MM.1S (cell line): Measurements from ENCODE around the gene CYB5R3.

ENCODE experiments used
- CTCF ChIP-seq: fragments of 300-600 bp; sonication (generic); IDR thresholded peaks from 2 replicates; pipeline ENCODE4 v1.5.1; 2016; ENCODE audit warnings: antibody characterized with exemption, low read length, mixed read lengths
- EZH2 ChIP-seq: fragments of 300-600 bp; sonication (generic); optimal IDR thresholded peaks from 2 replicates; pipeline ENCODE3; 2017; ENCODE audit warnings: low read depth, mild to moderate bottlenecking, antibody characterized with exemption, low read length, mixed read lengths
- EZH2phosphoT487 ChIP-seq: fragments of 300-600 bp; sonication (generic); IDR thresholded peaks from 2 replicates; pipeline ENCODE4 v1.6.1; 2018; ENCODE audit warnings: antibody characterized with exemption, low read length

GRCh38 chr22:42683578-42684283 is 34.5 kb upstream of the CYB5R3 start:
- TF ChIP-seq CTCF (no peak), EZH2 (no peak), EZH2phosphoT487 (no peak)
